A549 treated with CORT108297 at 1 μM for 4 hours (cell line): ENCODE measurements around the gene C11orf98. TPM values are rescaled to one million over a fixed set of nuclear protein-coding genes. Genes with fewer than 3 reads are reported as not detected.

Experiments used
- total RNA-seq: library from RNA; stranded (reverse); fragments of 200-300 nt; extraction: Qiagen RNA extraction; gene quantifications from 5 replicates; pipeline ENCODE4 v1.2.3, GENCODE V29; 2022

C11orf98 gene
- total RNA-seq = 125 to 145 TPM (median 136 TPM) in 5 replicates

DNA sequence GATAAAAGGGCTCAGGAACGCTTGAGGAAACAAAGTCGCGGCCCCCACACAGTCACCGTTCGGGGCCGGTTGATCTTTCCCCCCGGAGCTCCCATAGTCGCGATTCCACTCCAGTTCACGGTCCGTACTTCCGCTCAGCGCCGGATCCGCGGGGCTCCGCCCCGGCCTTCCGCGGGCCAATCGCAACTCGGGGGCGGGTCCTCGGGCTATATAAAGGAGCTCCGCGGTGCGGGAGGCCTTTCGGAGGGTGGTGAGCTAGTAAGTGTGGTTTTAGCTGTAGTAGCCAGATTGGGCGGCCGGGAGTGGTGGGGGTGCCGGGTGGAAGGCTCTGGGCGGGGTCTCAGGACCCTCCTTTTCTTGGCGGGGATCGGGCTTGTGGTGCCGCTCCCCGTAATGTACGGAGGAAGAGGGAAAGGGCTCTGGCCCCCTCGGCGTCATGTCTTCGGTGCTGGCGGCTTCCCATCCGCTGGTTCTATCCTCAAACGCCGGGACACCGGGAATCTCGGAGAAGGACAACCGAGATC lies at the start of gene C11orf98, which contains the start of gene CSKMT:
Gene C11orf98 (minus strand): TSS at position 136 of the 524 bp plus-strand sequence. CDS start 41 bp downstream, at position 95.
Gene CSKMT (plus strand): TSS at position 238 of the 524 bp plus-strand sequence. CDS start 568 bp downstream, outside the sequence.

GRCh38 chr11:62707277-62707861 lies 42.4 kb upstream of the C11orf98 start, which contains the start of the genes BSCL2 and GNG3:
Gene BSCL2 (minus strand): TSS chr11:62707424. CDS start chr11:62707195, 229 bp downstream.
Gene GNG3 (plus strand): TSS chr11:62707676. CDS start chr11:62708296, 620 bp downstream.

DNA sequence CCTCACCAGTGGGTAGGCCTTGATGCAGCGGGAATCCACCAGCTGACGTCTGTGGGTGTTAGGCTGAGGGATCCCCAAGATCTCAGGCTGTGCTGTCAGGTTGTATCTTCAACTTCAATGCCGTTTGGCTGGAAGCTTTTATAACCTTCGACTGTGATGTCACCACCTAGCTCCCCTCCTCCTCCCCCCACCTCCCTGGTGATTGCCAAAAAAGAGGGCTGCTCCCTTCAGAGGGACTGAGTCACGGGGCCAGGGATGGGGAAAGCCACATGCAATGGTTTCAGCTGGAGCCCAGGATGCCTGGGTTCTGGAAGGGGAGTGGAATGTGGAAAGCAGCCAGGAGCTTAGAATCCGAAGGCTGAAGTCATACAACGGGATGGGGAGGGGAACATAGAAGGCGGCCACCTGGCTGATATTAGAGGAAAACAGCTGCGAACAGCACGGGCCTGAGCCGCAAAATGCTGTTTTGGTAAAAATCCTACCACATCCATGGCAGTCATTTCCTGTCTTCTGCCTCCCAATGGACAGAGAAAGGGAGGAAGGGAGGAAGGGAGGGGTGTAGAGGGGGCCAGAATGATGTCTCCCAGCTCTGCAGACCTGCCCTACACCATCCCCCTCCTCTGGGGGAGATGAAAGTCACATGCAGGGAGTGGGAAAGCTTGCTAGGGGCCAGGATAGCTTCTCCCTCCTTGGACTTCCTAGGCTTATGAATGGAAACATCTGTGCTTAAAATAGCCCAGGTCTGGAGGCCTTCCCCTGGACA lies 24.6 kb upstream of the C11orf98 start, which contains the start of gene LRRN4CL:
Gene LRRN4CL (minus strand): TSS at position 110 of the 763 bp plus-strand sequence. CDS start 1,022 bp downstream, outside the sequence.

GRCh38 chr11:62678770-62679696 lies 14.0 kb upstream of the C11orf98 start, which contains the start of gene UBXN1:
Gene UBXN1 (minus strand): TSS chr11:62679073. CDS start chr11:62678923, 150 bp downstream.

GRCh38 chr11:62671608-62672389 lies 6.8 kb upstream of the C11orf98 start, which contains the start of the genes LBHD1 and UQCC3:
Gene LBHD1 (minus strand): TSS chr11:62672267. CDS start chr11:62670031, 2,236 bp downstream.
Gene UQCC3 (plus strand): TSS chr11:62671673. CDS start chr11:62671746, 73 bp downstream.

DNA sequence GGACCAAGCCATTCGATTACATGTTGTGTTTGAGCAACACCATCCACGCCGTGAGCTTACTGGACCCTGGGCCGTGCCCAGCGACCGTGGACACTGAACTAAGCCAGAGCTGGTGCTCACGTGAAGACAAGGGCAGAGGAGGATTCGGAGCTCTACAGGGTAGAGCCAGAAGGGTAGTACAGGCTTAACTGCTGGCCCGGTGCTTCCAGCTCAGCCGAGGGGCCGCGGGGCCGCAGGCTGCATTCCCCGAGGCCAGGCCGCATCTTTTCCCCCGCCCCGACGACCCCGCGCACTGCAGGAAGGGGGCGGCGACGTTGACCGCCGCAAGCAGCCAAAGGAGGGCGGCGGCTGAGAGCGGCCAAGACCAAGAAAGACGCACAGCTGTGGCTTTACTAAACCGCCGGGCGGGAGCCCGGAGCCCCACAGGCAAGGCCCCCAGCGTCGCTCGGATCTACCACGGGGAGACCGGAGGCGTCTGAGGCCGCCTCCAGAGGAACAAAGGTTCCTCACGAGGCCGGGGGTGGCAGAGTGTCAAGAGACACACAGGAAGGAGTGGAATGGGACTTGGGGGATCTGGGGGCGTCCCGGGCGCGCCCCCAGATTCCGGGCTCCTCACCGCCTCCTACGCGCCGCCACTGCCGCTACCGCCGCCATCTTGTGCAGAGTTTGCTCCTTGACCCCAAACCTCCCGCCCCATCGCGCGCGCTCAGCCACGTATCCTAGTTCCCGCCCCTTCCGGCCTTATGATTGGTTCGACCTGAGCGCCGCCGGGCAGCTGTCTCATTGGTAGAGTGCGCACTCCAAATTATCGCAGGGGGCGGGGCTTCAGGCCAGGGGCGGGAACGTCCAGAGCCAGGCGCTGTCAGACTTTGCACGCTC lies 18.8 kb downstream of the C11orf98 start, which contains the start of gene GANAB:
Gene GANAB (minus strand): TSS at position 668 of the 879 bp plus-strand sequence. CDS start 14 bp downstream, at position 654.

DNA sequence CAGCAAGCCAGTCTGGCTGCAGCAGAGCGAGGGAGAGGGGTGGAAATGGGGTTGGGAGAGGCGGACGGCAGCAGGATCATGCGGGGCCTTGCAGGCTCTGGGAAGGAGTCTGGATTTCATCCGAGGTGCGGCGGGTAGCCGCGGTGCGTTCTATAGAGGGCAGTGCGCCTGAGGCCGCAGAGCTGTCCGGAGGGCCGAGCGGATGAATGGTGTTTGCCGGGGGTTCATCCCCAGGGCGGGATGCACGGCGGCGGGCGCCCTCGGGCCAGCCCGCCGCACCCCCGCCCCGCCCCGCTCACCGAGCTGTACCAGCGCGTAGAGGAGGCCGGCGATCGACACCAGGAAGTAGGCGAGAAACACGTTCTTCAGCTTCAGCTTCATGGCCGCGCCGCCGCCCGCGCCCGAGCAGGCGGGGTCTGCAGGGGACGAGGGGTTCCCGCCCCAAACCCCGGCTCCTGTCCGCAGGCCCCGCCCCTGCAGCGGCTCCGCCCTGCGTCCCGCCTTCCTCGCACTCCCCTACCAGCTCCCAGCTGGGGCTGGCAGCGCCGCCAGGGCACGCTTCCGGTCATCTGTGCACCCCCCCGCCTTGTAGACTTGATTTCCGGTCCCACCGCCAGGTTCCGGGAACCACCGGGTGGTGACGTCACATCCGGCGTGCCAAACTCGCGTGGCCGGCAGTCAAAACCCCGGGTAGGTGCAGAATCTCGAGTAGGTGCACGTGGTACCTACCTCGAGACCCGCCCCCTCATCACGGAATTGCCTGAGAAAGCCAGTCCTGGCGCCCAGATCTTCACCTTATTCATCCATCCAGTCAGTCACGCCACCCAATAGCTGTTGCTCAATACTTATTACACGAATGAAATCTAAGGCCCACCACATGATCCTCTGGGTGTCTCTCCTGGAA lies 43.2 kb downstream of the C11orf98 start, which contains the start of gene B3GAT3:
Gene B3GAT3 (minus strand): TSS at position 420 of the 904 bp plus-strand sequence. CDS start 39 bp downstream, at position 381.

Other genes with a start within 250 kb of the C11orf98 start
- 0.23 to 0.45 TPM in 2 of 5 replicates, not detected in the others for gene SCGB1A1, start 246.2 kb downstream of the C11orf98 start, total RNA-seq
- 188 to 239 TPM (median 218 TPM) in 5 replicates for gene AHNAK, start 118.4 kb downstream of the C11orf98 start, total RNA-seq
- gene EEF1G, start 91.3 kb downstream of the C11orf98 start, total RNA-seq = 1,877 to 2,027 TPM (median 1,998 TPM) in 5 replicates
- gene TUT1, start 73.7 kb downstream of the C11orf98 start, total RNA-seq = 14.0 to 17.0 TPM (median 16.4 TPM) in 5 replicates
- 82.3 to 87.1 TPM (median 85.2 TPM) in 5 replicates for gene MTA2, start 63.3 kb downstream of the C11orf98 start, total RNA-seq
- gene EML3, start 52.4 kb downstream of the C11orf98 start, total RNA-seq = 17.8 to 28.8 TPM (median 24.5 TPM) in 5 replicates
- gene ROM1, start 52.0 kb downstream of the C11orf98 start, total RNA-seq = 3.3 to 5.0 TPM (median 3.6 TPM) in 5 replicates
- 41.3 to 60.1 TPM (median 57.5 TPM) in 5 replicates for gene B3GAT3, start 43.2 kb downstream of the C11orf98 start, total RNA-seq
- 238 to 279 TPM (median 270 TPM) in 5 replicates for gene GANAB, start 18.6 kb downstream of the C11orf98 start, total RNA-seq
- 16.8 to 22.4 TPM (median 21.7 TPM) in 5 replicates for gene INTS5, start 11.9 kb downstream of the C11orf98 start, total RNA-seq
- 10.5 to 19.1 TPM (median 16.3 TPM) in 5 replicates for gene CSKMT, start 102 bp upstream of the C11orf98 start, total RNA-seq
- gene UQCC3, start 6.5 kb upstream of the C11orf98 start, total RNA-seq = 24.6 to 39.0 TPM (median 37.5 TPM) in 5 replicates
- gene LBHD1, start 7.1 kb upstream of the C11orf98 start, total RNA-seq = 3.6 to 6.2 TPM (median 5.3 TPM) in 5 replicates
- 106 to 130 TPM (median 120 TPM) in 5 replicates for gene UBXN1, start 13.9 kb upstream of the C11orf98 start, total RNA-seq
- 0.04 to 0.21 TPM (median 0.05 TPM) in 4 of 5 replicates, not detected in the other for gene LRRN4CL, start 24.3 kb upstream of the C11orf98 start, total RNA-seq
- 60.0 to 87.1 TPM (median 74.6 TPM) in 5 replicates for gene BSCL2, start 42.2 kb upstream of the C11orf98 start, total RNA-seq
- gene GNG3, start 42.5 kb upstream of the C11orf98 start, total RNA-seq = not detected in 5 replicates
- 37.2 to 44.0 TPM (median 41.2 TPM) in 5 replicates for gene HNRNPUL2, start 62.2 kb upstream of the C11orf98 start, total RNA-seq
- 28.7 to 36.6 TPM (median 32.6 TPM) in 5 replicates for gene TTC9C, start 63.3 kb upstream of the C11orf98 start, total RNA-seq
- gene ZBTB3, start 89.0 kb upstream of the C11orf98 start, total RNA-seq = 1.1 to 1.9 TPM (median 1.6 TPM) in 5 replicates
- 170 to 189 TPM (median 182 TPM) in 5 replicates for gene POLR2G, start 96.4 kb upstream of the C11orf98 start, total RNA-seq
- 11.0 to 17.5 TPM (median 16.0 TPM) in 5 replicates for gene TAF6L, start 106.2 kb upstream of the C11orf98 start, total RNA-seq
- 67.4 to 99.6 TPM (median 90.7 TPM) in 5 replicates for gene TMEM179B, start 122.2 kb upstream of the C11orf98 start, total RNA-seq
- gene TMEM223, start 126.8 kb upstream of the C11orf98 start, total RNA-seq = 18.0 to 32.7 TPM (median 32.4 TPM) in 5 replicates
- gene NXF1, start 140.2 kb upstream of the C11orf98 start, total RNA-seq = 45.8 to 57.7 TPM (median 52.5 TPM) in 5 replicates
- 19.9 to 27.8 TPM (median 25.5 TPM) in 5 replicates for gene STX5, start 166.8 kb upstream of the C11orf98 start, total RNA-seq
- not detected in 5 replicates for gene TEX54, start 167.6 kb upstream of the C11orf98 start, total RNA-seq
- gene WDR74, start 174.4 kb upstream of the C11orf98 start, total RNA-seq = 78.6 to 86.1 TPM (median 84.6 TPM) in 5 replicates
- gene SLC3A2, start 215.7 kb upstream of the C11orf98 start, total RNA-seq = 904 to 1,141 TPM (median 1,030 TPM) in 5 replicates